Mesendoderm (in vitro differentiated cells): ENCODE results near the gene FADS1.

Experiments
- DNase-seq: peaks from one replicate; pipeline ENCODE4 v3.0.0; 2013
- H2AK5ac ChIP-seq: 2 replicates; pipeline ENCODE4 v1.6.1; 2013; ENCODE audit warnings: low read length, inconsistent platforms
- H2BK120ac ChIP-seq: 2 replicates; pipeline ENCODE4 v1.6.1; 2013; ENCODE audit warnings: low read depth, mild to moderate bottlenecking, low read length, moderate library complexity, mixed read lengths
- H2BK15ac ChIP-seq: replicated peaks from 2 replicates; pipeline ENCODE4 v1.6.1; 2013; ENCODE audit warnings: low read depth, mild to moderate bottlenecking, moderate library complexity
- H2BK5ac ChIP-seq: 2 replicates; pipeline ENCODE4 v1.6.1; 2013; ENCODE audit warnings: low read length, inconsistent platforms
- H3K18ac ChIP-seq: 2 replicates; pipeline ENCODE4 v1.6.1; 2013; ENCODE audit warnings: mild to moderate bottlenecking, low read length, mixed read lengths
- H3K23ac ChIP-seq: one replicate; pipeline ENCODE4 v1.6.1; 2013; ENCODE audit warnings: low read length
- H3K27ac ChIP-seq: 2 replicates; pipeline ENCODE4 v1.5.1; 2013; ENCODE audit warnings: low read depth, mild to moderate bottlenecking, inconsistent platforms, low read length, moderate library complexity
- H3K27me3 ChIP-seq: 2 replicates; pipeline ENCODE4 v1.6.1; 2013; ENCODE audit warnings: low read length, control low read depth, mild to moderate bottlenecking, inconsistent platforms; ENCODE audit not compliant: insufficient read depth, poor library complexity
- H3K36me3 ChIP-seq: 2 replicates; pipeline ENCODE4 v1.6.1; 2013; ENCODE audit warnings: low read length, inconsistent platforms; ENCODE audit not compliant: control insufficient read depth, insufficient read depth
- H3K4ac ChIP-seq: one replicate; pipeline ENCODE4 v1.6.1; 2013; ENCODE audit warnings: low read depth, mild to moderate bottlenecking, low read length, moderate library complexity
- H3K4me1 ChIP-seq: 2 replicates; pipeline ENCODE4 v1.6.1; 2013; ENCODE audit warnings: low read depth, low read length, inconsistent platforms; ENCODE audit not compliant: control insufficient read depth
- H3K4me2 ChIP-seq: 2 replicates; pipeline ENCODE4 v1.6.1; 2013; ENCODE audit warnings: low read length
- H3K4me3 ChIP-seq: 2 replicates; pipeline ENCODE4 v1.5.1; 2013; ENCODE audit warnings: mild to moderate bottlenecking, low read length
- H3K56ac ChIP-seq: one replicate; pipeline ENCODE4 v1.6.1; 2013; ENCODE audit warnings: low read length
- H3K79me1 ChIP-seq: 2 replicates; pipeline ENCODE4 v1.6.1; 2013; ENCODE audit warnings: low read length, inconsistent platforms
- H3K79me2 ChIP-seq: 2 replicates; pipeline ENCODE4 v1.6.1; 2013; ENCODE audit warnings: mild to moderate bottlenecking, low read length; ENCODE audit not compliant: control insufficient read depth, insufficient read depth
- H3K9ac ChIP-seq: 2 replicates; pipeline ENCODE4 v1.6.1; 2013; ENCODE audit warnings: low read length, inconsistent platforms
- H4K5ac ChIP-seq: one replicate; pipeline ENCODE4 v1.6.1; 2013; ENCODE audit warnings: low read length
- H4K8ac ChIP-seq: one replicate; pipeline ENCODE4 v1.6.1; 2013; ENCODE audit warnings: low read depth, mild to moderate bottlenecking, control low read depth, low read length, moderate library complexity
- WGBS: extraction: QIAGEN DNeasy Blood & Tissue Kit; methylation state at CpG from one replicate; pipeline ENCODE4 v1.1.7; 2013; ENCODE audit warnings: low lambda C conversion rate, missing lambda C conversion rate; ENCODE audit not compliant: insufficient coverage; ENCODE audit errors: extremely low coverage; 5-methylcytosine and 5-hydroxymethylcytosine counted together

Gene FADS1

DNA sequence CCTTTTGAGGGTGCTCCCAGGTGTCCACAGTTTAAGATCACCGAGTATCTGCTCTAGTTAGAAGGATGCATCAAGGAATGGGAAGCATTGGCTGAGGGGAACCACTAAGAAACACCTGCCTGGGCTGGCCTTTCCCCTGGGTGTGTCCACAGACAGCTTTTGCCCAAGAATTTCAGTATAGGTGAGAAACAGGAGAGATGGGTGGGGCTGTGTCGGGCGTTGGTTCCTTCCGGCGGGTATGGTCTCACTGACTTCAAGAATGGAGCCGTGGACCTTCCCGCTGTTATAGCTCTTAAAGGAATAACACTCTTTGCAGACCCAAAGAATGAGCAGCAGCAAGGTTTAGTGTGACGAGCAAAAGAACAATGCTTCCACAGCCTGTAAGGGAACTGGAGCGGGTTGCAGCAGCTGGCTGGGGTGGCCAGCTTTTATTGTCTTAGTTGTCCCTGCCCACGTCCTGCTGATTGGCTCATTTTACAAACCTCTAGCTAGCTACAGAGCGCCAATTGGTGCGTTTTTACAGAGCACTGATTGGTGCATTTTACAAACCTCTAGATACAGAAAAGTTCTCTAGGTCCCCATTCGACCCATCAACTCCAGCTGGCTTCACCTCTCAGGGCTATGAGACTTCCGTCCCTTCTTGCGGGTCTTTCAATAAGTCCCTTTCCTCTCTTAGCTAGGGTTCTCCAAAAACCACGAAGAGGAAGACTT is 2.4 kb downstream of the FADS1 start:
- DNase-seq, result peak; percentile 82
- peak overlapping the region; percentile 91 for H3K18ac ChIP-seq
- WGBS, result no CpG with 5 or more reads among the region's 16 CpGs
- H2BK15ac ChIP-seq, result no peak overlapping the region
- H2BK120ac ChIP-seq, result no peak overlapping the region
- peak overlapping the region; percentile 92 for H3K9ac ChIP-seq
- H3K4me1 ChIP-seq, result peaks cover 5% of the 10 kb centered on the region
- H4K8ac ChIP-seq, result no peak overlapping the region
- H3K79me1 ChIP-seq, result peaks cover 15% of the 10 kb centered on the region
- peak overlapping the region; percentile 97 for H3K56ac ChIP-seq
- peak overlapping the region; percentile 87 for H3K23ac ChIP-seq
- peak overlapping the region; percentile 92 for H3K4me2 ChIP-seq
- peak overlapping the region; percentile 96 for H2AK5ac ChIP-seq
- no peaks in the 10 kb centered on the region for H3K27me3 ChIP-seq
- peak overlapping the region; percentile 97 for H3K27ac ChIP-seq
- H3K4ac ChIP-seq, result peak overlapping the region; percentile 94
- peaks cover 20% of the 10 kb centered on the region for H3K79me2 ChIP-seq
- peak overlapping the region; percentile 56 for H3K4me3 ChIP-seq
- H3K36me3 ChIP-seq, result peaks cover 26% of the 10 kb centered on the region
- peak overlapping the region; percentile 100 for H4K5ac ChIP-seq
- H2BK5ac ChIP-seq, result peak overlapping the region; percentile 99

DNA sequence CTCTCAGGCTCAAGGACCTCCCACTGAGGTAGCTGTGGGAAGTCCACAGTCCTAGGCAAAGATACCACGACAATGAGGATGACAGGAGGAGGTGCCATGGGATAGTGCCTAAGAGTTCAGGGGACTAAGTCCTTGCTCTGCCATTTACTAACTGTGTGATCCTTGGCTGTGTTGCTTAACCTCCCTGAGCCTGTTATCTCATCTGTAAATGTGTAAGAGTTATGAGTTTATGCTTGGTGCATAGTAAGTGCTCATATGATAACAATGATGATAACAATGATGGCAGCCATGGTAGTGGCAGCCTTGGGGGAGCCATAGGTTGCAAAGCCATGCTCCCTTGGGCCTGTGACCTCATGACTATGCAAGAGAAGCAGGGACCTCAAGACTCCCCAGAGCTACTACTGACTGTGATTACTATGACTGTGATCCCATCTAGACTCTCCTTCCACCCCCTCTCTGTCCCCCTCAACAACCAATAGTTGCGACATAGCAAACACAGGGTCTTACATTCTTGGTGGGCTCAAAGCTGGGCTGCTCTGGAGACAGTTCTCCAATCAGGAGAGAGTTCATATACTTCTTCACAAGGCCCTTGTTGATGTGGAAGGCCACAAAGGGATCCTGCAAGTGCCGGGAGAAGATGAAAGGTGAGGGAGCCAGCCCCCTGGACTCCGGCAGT is 3.9 kb downstream of the FADS1 start:
- Histone ChIP-seq H3K4me3 (no peak overlapping the region), H3K36me3 (peaks cover 30% of the 10 kb centered on the region), H3K79me2 (peaks cover 16% of the 10 kb centered on the region), H3K4ac (no peak overlapping the region), H3K27ac (no peak overlapping the region), H3K79me1 (peaks cover 15% of the 10 kb centered on the region), H3K4me1 (peaks cover 5% of the 10 kb centered on the region), H3K9ac (no peak overlapping the region), H4K5ac (no peak overlapping the region), H3K18ac (no peak overlapping the region), H3K4me2 (no peak overlapping the region), H2BK120ac (no peak overlapping the region), H2BK5ac (no peak overlapping the region), H4K8ac (no peak overlapping the region), H3K56ac (no peak overlapping the region), H3K23ac (no peak overlapping the region), H3K27me3 (no peaks in the 10 kb centered on the region), H2BK15ac (no peak overlapping the region), H2AK5ac (no peak overlapping the region)
- no peak for DNase-seq
- whole genome bisulfite sequencing, result no CpG with 5 or more reads among the region's 4 CpGs

DNA sequence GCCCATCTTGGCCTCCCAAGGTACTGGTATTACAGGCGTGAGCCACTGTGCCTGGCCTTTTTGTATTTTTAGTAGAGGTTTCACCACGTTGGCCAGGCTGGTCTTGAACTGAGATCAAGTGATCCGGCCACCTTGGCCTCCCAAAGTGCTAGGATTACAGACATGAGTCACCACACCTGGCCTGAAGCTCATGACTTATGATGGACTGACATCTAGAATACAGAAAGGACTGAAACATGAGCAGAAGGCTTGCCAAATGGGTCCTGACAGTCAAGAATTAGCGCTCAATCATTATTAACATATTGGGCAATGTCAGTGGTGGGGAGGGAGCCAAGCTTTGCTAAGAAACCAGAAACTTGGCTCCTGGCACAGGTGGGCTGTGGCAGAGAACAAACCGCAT is 5.0 kb downstream of the FADS1 start:
- Histone ChIP-seq H3K56ac (no peak overlapping the region), H2BK5ac (no peak overlapping the region), H2BK15ac (no peak overlapping the region), H3K27ac (no peak overlapping the region), H4K5ac (no peak overlapping the region), H2AK5ac (no peak overlapping the region), H3K4ac (no peak overlapping the region), H3K36me3 (peaks cover 31% of the 10 kb centered on the region), H4K8ac (no peak overlapping the region), H3K79me1 (peaks cover 15% of the 10 kb centered on the region), H3K79me2 (peaks cover 15% of the 10 kb centered on the region), H3K9ac (no peak overlapping the region), H3K4me2 (no peak overlapping the region), H3K4me3 (no peak overlapping the region), H3K23ac (no peak overlapping the region), H3K4me1 (peaks cover 5% of the 10 kb centered on the region), H3K18ac (no peak overlapping the region), H2BK120ac (no peak overlapping the region), H3K27me3 (no peaks in the 10 kb centered on the region)
- no CpG with 5 or more reads among the region's 5 CpGs for WGBS
- DNase-seq, result no peak

DNA sequence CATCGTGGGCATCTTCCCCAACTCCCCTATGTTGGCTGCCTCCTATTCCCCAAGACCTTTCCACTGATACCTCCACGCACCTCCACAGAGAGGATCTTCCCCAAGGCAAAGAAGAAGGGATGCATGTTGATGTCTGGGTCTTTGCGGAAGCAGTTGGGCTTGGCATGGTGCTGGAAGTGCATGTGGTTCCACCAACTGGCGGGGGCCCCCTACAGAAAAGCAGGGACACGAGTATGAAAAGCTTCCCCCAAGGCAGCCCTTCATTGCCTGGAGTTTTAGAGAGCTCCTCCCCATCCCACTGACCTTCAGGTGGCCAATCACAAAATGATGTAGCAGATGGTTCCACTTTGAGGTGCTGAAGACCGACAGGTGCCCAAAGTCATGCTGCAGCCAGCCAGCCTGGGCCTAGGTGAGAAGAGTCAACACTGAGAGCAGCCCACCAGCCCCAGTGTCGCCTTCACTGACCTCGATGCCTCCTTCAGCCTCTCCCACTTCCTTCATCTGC is 6.1 kb downstream of the FADS1 start:
- Histone ChIP-seq H4K8ac (no peak overlapping the region), H3K36me3 (peaks cover 35% of the 10 kb centered on the region), H3K4ac (no peak overlapping the region), H3K79me2 (peaks cover 7% of the 10 kb centered on the region), H3K4me3 (no peak overlapping the region), H3K9ac (no peak overlapping the region), H3K27ac (no peak overlapping the region), H3K18ac (no peak overlapping the region), H3K56ac (no peak overlapping the region), H2BK5ac (no peak overlapping the region), H3K4me1 (peaks cover 5% of the 10 kb centered on the region), H3K4me2 (no peak overlapping the region), H2BK120ac (no peak overlapping the region), H2BK15ac (no peak overlapping the region), H2AK5ac (no peak overlapping the region), H4K5ac (no peak overlapping the region), H3K23ac (no peak overlapping the region), H3K27me3 (no peaks in the 10 kb centered on the region), H3K79me1 (peaks cover 15% of the 10 kb centered on the region)
- no peak for DNase-seq
- WGBS, result no CpG with 5 or more reads among the region's 8 CpGs

DNA sequence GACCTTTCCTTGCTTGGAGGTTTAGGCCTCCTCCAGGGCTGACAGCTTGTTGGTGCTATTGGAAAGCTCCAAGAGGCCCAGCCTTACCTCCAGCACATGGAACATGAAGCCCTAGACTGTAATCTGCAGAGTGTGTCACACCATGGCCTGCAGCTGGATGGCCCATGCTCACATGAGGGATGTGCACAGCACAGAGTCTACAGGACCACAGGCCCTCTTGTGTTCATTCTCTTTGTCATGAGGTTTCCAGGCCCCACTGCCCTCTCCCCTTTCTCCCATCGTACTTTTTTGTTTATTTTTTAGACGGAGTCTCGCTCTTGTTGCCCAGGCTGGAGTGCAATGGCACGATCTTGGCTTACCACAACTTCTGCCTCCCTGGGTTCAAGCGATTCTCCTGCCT is 10.0 kb downstream of the FADS1 start:
- Histone ChIP-seq H3K4me3 (no peak overlapping the region), H3K27ac (no peak overlapping the region), H3K27me3 (no peaks in the 10 kb centered on the region), H3K4ac (no peak overlapping the region), H3K9ac (no peak overlapping the region), H2BK5ac (no peak overlapping the region), H3K18ac (no peak overlapping the region), H3K56ac (no peak overlapping the region), H4K5ac (no peak overlapping the region), H3K4me2 (no peak overlapping the region), H3K36me3 (peaks cover 52% of the 10 kb centered on the region), H2AK5ac (no peak overlapping the region), H3K79me1 (peaks cover 2% of the 10 kb centered on the region), H2BK120ac (no peak overlapping the region), H3K23ac (no peak overlapping the region), H3K79me2 (no peaks in the 10 kb centered on the region), H3K4me1 (no peaks in the 10 kb centered on the region), H2BK15ac (no peak overlapping the region), H4K8ac (no peak overlapping the region)
- WGBS, result no CpG with 5 or more reads among the region's 5 CpGs
- DNase-seq, result no peak
